HepG2 (cell line): ENCODE measurements around the gene NFATC1. TPM values are rescaled to one million over a fixed set of nuclear protein-coding genes. Genes with fewer than 3 reads are reported as not detected.

ENCODE experiments used
- ATAC-seq: fragments of 200-7000 bp; cut with Tn5 transposase; 3 replicates; pipeline ENCODE4 v1.9.1; 2020; ENCODE audit warnings: mild to moderate bottlenecking, moderate library complexity
- BruUV-seq: library from RNA; stranded (reverse); fragments of 400-500 nt; replicated peaks from 2 replicates; lab custom pipeline; 2021; lab: Mats Ljungman, UMichigan
- CTCF ChIA-PET: fragments of 300-600 bp; formaldehyde crosslinking; extraction: SDS; loops from one replicate; lab custom pipeline; 2021; ENCODE audit warnings: low total read pairs, inconsistent platforms, low intra/inter-chr PET ratio; lab: Yijun Ruan, JAX
- POLR2A ChIA-PET: fragments of 350-600 bp; sonication (Branson Sonifier 250); formaldehyde crosslinking; loops from one replicate; lab custom pipeline; 2020; ENCODE audit warnings: antibody characterized with exemption, inconsistent platforms; lab: Yijun Ruan, JAX
- DNase-seq: peaks from one replicate; pipeline ENCODE4 v3.0.0-alpha.2; 2015; ENCODE audit warnings: low spot score
- FAIRE-seq: peaks from 3 replicates; lab custom pipeline; 2011; peaks lifted over from hg19 to GRCh38; lab: Jason Lieb, UNC
- H2AFZ ChIP-seq: one replicate; pipeline ENCODE4 v1.6.1; 2011; ENCODE audit warnings: low read length, inconsistent platforms
- H3K27ac ChIP-seq: fragments of 300-600 bp; 3 replicates; pipeline ENCODE4 v1.8.0; 2011; ENCODE audit warnings: mixed run types, mild to moderate bottlenecking, mixed read lengths, low read length, inconsistent platforms; ENCODE audit not compliant: insufficient read depth; ENCODE audit errors: extremely low read length
- H3K27me3 ChIP-seq, 2 experiments: fragments of 200-600 bp in 1 of 2; 2 replicates in 1 of 2; 3 replicates in 1 of 2; pipeline versions ENCODE4 v1.6.0 to v1.8.0; 2011; ENCODE audit warnings: low read length in 2 of 2, mild to moderate bottlenecking in 2 of 2, moderate library complexity in 2 of 2, inconsistent platforms in 1 of 2; ENCODE audit not compliant: insufficient read depth in 2 of 2, control insufficient read depth in 1 of 2
- H3K36me3 ChIP-seq, 2 experiments: fragments of 200-600 bp in 1 of 2; replicated peaks in 1 of 2; 2 replicates in 1 of 2; 3 replicates in 1 of 2; pipeline versions ENCODE4 v1.5.1 to v1.8.0; 2011; ENCODE audit warnings: low read length in 2 of 2, inconsistent platforms in 1 of 2; ENCODE audit not compliant: insufficient read depth in 2 of 2, control insufficient read depth in 1 of 2
- H3K4me1 ChIP-seq: 2 replicates; pipeline ENCODE4 v1.5.1; 2012; ENCODE audit warnings: low read length, inconsistent platforms; ENCODE audit not compliant: insufficient read depth
- H3K4me2 ChIP-seq: 2 replicates; pipeline ENCODE4 v1.6.0; 2011; ENCODE audit warnings: low read depth, low read length, inconsistent platforms
- H3K4me3 ChIP-seq, 3 experiments: fragments of 200-600 bp in 1 of 3; sonication (generic), shearing (Covaris generic) in 1 of 3; replicated peaks in 1 of 3; 2 replicates each; pipeline ENCODE4 v1.5.1; 2011 to 2016; ENCODE audit warnings: low read length in 3 of 3, inconsistent platforms in 2 of 3, low read depth in 2 of 3, mild to moderate bottlenecking in 2 of 3, control low read depth in 1 of 3, mixed read lengths in 1 of 3; ENCODE audit not compliant: insufficient read depth in 1 of 3
- H3K79me2 ChIP-seq: one replicate; pipeline ENCODE4 v1.6.1; 2011; ENCODE audit warnings: low read length, inconsistent platforms; ENCODE audit not compliant: insufficient read depth
- H3K9ac ChIP-seq: 2 replicates; pipeline ENCODE4 v1.6.0; 2011; ENCODE audit warnings: mild to moderate bottlenecking, low read depth, low read length, inconsistent platforms; ENCODE audit not compliant: insufficient read depth
- H3K9me3 ChIP-seq: 2 replicates; pipeline ENCODE4 v1.5.1; 2012; ENCODE audit warnings: mild to moderate bottlenecking, low read length
- H4K20me1 ChIP-seq: 2 replicates; pipeline ENCODE4 v1.6.0; 2011; ENCODE audit warnings: inconsistent platforms, mild to moderate bottlenecking, low read length, moderate library complexity; ENCODE audit not compliant: insufficient read depth
- BCL6 ChIP-seq: IDR thresholded peaks from 2 replicates; pipeline ENCODE4 v1.6.1; 2016; ENCODE audit warnings: missing genetic modification reagents, missing compliant biosample characterization
- BHLHE40 ChIP-seq: IDR thresholded peaks from 2 replicates; pipeline ENCODE4 v1.6.1; 2011; ENCODE audit warnings: low read length, improper control_type of control experiment
- CHD4 ChIP-seq: fragments of 200-600 bp; sonication (generic); IDR thresholded peaks from 2 replicates; pipeline ENCODE4 v1.7.0; 2017; ENCODE audit warnings: mild to moderate bottlenecking, low read length, borderline replicate concordance
- CREB1 ChIP-seq, 2 experiments: fragments of 450-650 bp in 1 of 2; IDR thresholded peaks; 2 replicates each; pipeline ENCODE4 v1.6.1; 2016 to 2017; ENCODE audit warnings: control low read depth in 1 of 2, mild to moderate bottlenecking in 1 of 2, missing compliant biosample characterization in 1 of 2, missing genetic modification characterization in 1 of 2
- EZH2 ChIP-seq: conservative IDR thresholded peaks from 2 replicates; pipeline ENCODE4 v1.6.1; 2012; ENCODE audit warnings: mild to moderate bottlenecking, low read depth, low read length, moderate library complexity
- HIVEP1 ChIP-seq: sonication (generic); formaldehyde crosslinking; IDR thresholded peaks from 2 replicates; pipeline ENCODE4 v1.4.0; 2020; ENCODE audit warnings: mild to moderate bottlenecking, missing genetic modification reagents
- IKZF1 ChIP-seq: fragments of 450-650 bp; IDR thresholded peaks from 2 replicates; pipeline ENCODE4 v1.7.1; 2016
- MIER2 ChIP-seq: IDR thresholded peaks from 2 replicates; pipeline ENCODE4 v1.6.1; 2016; ENCODE audit warnings: missing biosample characterization, missing genetic modification reagents
- RFXAP ChIP-seq: sonication (generic); formaldehyde crosslinking; IDR thresholded peaks from 2 replicates; pipeline ENCODE4 v1.4.0; 2020; ENCODE audit warnings: missing genetic modification reagents, borderline replicate concordance
- ZFYVE20 ChIP-seq: sonication (generic); formaldehyde crosslinking; IDR thresholded peaks from 2 replicates; pipeline ENCODE4 v1.8.0; 2023; ENCODE audit warnings: low read depth, mild to moderate bottlenecking, moderate library complexity, missing genetic modification reagents, borderline replicate concordance
- ZNF530 ChIP-seq: sonication (generic); formaldehyde crosslinking; IDR thresholded peaks from 2 replicates; pipeline ENCODE4 v1.5.0; 2020; ENCODE audit warnings: low read depth, mild to moderate bottlenecking, missing genetic modification reagents
- ZNF589 ChIP-seq: sonication (generic); formaldehyde crosslinking; conservative IDR thresholded peaks from 2 replicates; pipeline ENCODE4 v1.8.0; 2022; ENCODE audit warnings: mild to moderate bottlenecking, moderate library complexity, missing genetic modification reagents
- WGBS: methylation state at CpG from one replicate; pipeline ENCODE4 v1.1.6; 2017; ENCODE audit warnings: low lambda C conversion rate; 5-methylcytosine and 5-hydroxymethylcytosine counted together
- in situ Hi-C: cut with HindIII; loops from 2 replicates; pipeline ENCODE4 v1.10.0; 2017; ENCODE audit warnings: low pct_unique_long_range_greater_than_20kb; ENCODE audit not compliant: extremely low pct_ligation_motif_present
- intact Hi-C: fragments of 100-400 bp; cut with micrococcal nuclease; formaldehyde crosslinking; loops from one replicate; pipeline ENCODE4 v1.10.0; 2022; ENCODE audit not compliant: unreplicated experiment
- polyA plus RNA-seq, 8 experiments: library from polyadenylated mRNA; depleted of rRNA in 3 of 8; stranded (reverse) in 7 of 8; unstranded in 1 of 8; fragments of >200 nt; fragmentation: Illumina TruSeq in 4 of 8; extraction: Trizol in 4 of 8; gene quantifications; 2 replicates each; pipeline versions ENCODE4 v1.2.1 to v1.2.3, GENCODE V29; 2011 to 2016; ENCODE audit warnings: low read depth in 4 of 8, missing spikeins in 1 of 8, mixed read lengths in 1 of 8; ENCODE audit not compliant: insufficient read depth in 1 of 8
- total RNA-seq, 5 experiments: library from RNA; depleted of rRNA; stranded (reverse); fragments of >200 nt; fragmentation: Illumina TruSeq; extraction: Trizol; gene quantifications; 2 replicates each; pipeline ENCODE4 v1.2.3, GENCODE V29; 2016; ENCODE audit warnings: low read depth in 1 of 5
- TF ChIP-seq, protein P1 (sequence below): sonication (generic); formaldehyde crosslinking; IDR thresholded peaks from 2 replicates; pipeline ENCODE4 v1.4.0; 2020; ENCODE audit warnings: missing genetic modification reagents, mild to moderate bottlenecking, borderline replicate concordance
- TF ChIP-seq, protein P2 (sequence below): sonication (generic); formaldehyde crosslinking; IDR thresholded peaks from 2 replicates; pipeline ENCODE4 v1.5.0; 2020; ENCODE audit warnings: mild to moderate bottlenecking, missing genetic modification reagents
- TF ChIP-seq, protein P3 (sequence below): sonication (generic); formaldehyde crosslinking; IDR thresholded peaks from 2 replicates; pipeline ENCODE4 v1.5.0; 2020; ENCODE audit warnings: mild to moderate bottlenecking, missing genetic modification reagents, moderate library complexity
- TF ChIP-seq, protein P4 (sequence below): sonication (generic); formaldehyde crosslinking; IDR thresholded peaks from 2 replicates; pipeline ENCODE4 v1.4.0; 2020; ENCODE audit warnings: missing genetic modification reagents

NFATC1 gene
- total and polyA plus RNA-seq, 2 of the 13 experiments (the other 11 are each of a cell fraction or from before 2014, with no cell fraction given), result not detected

DNA sequence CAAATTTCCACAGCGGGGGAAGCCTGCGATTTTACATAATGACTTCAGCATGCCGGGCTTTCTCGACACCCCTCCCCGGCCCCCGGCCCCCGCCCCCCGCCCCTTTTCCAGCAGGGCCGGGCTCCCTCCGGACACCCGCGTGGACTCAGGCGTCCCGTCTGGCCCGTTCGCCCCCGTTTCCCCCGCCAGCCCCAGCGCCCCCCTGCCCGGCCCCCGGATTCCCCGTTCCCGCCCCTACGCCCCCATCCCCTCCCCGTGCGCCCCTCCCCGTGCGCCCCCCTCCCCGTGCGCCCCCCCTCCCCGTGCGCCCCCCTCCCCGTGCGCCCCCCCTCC, 456 bp upstream of the NFATC1 start (continued):
- TF ChIP-seq, protein P1, sequence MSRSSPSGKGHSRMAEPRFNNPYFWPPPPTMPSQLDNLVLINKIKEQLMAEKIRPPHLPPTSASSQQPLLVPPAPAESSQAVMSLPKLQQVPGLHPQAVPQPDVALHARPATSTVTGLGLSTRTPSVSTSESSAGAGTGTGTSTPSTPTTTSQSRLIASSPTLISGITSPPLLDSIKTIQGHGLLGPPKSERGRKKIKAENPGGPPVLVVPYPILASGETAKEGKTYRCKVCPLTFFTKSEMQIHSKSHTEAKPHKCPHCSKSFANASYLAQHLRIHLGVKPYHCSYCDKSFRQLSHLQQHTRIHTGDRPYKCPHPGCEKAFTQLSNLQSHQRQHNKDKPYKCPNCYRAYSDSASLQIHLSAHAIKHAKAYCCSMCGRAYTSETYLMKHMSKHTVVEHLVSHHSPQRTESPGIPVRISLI (CRISPR knock-in tag), result no peak
- TF ChIP-seq CHD4 (no peak), IKZF1 (no peak), RFXAP (CRISPR knock-in tag) (no peak), ZNF530 (CRISPR knock-in tag) (no peak), HIVEP1 (no peak), BCL6 (CRISPR knock-in tag) (no peak)
- TF ChIP-seq, protein P2, sequence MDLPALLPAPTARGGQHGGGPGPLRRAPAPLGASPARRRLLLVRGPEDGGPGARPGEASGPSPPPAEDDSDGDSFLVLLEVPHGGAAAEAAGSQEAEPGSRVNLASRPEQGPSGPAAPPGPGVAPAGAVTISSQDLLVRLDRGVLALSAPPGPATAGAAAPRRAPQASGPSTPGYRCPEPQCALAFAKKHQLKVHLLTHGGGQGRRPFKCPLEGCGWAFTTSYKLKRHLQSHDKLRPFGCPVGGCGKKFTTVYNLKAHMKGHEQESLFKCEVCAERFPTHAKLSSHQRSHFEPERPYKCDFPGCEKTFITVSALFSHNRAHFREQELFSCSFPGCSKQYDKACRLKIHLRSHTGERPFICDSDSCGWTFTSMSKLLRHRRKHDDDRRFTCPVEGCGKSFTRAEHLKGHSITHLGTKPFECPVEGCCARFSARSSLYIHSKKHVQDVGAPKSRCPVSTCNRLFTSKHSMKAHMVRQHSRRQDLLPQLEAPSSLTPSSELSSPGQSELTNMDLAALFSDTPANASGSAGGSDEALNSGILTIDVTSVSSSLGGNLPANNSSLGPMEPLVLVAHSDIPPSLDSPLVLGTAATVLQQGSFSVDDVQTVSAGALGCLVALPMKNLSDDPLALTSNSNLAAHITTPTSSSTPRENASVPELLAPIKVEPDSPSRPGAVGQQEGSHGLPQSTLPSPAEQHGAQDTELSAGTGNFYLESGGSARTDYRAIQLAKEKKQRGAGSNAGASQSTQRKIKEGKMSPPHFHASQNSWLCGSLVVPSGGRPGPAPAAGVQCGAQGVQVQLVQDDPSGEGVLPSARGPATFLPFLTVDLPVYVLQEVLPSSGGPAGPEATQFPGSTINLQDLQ, result no peak

DNA sequence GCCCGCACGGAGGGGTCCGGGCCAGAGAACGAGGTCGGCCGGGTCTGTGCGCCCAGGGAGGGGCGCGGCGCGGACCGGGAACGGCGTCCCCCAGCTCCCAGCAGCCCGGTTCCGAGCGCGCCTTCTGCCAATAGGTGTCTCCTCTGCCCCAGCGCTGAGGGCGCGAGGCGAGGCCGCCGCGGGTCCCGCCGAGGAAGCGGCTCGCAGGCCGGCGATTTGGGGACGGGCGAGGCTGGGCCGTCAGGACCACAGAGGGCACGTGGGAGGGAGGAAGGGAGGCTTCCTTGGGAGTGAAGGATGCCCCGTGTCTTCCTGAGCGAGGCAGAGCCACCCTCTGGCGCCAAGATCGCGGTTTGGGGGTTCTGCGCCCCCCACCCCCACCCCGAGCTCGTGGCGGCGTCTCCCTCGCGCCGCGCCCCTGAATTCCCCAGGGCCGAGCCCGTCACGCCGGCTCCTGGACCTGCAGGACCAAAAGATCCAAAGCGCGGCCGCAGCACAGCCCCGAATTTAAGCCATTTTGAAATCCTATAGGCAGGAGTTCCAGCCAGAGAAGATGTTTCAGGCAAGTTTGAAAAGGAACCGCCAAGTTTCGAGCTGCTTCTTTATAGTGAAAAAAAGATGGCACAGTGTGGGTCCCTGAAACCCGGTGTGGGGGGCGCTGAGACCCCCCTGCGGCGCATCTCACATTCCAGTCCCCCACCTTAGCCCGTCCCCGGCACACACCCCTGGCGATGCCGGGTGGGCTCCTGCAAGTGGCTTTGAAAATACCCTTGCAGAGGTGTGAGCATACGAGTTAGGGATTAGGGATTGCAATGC, 909 bp downstream of the NFATC1 start:
- intact Hi-C loops, result no loop called here
- no TSS peak for BruUV-seq
- H4K20me1 ChIP-seq, result peaks cover 5% of the 10 kb centered on the region
- in situ Hi-C loops, result no loop called here
- H2AFZ ChIP-seq, result no peak overlapping the region
- ChIA-PET CTCF (no interaction called here), POLR2A (no interaction called here)
- WGBS, result 10% methylated on average over 12 of the region's 68 CpGs
- H3K79me2 ChIP-seq, result no peaks in the 10 kb centered on the region
- no peak overlapping the region for H3K4me2 ChIP-seq
- H3K9ac ChIP-seq, result no peak overlapping the region
- no peaks in the 10 kb centered on the region for H3K36me3 ChIP-seq
- no peaks in the 10 kb centered on the region for H3K4me1 ChIP-seq
- DNase-seq, result no peak
- no peak overlapping the region for H3K27ac ChIP-seq
- ATAC-seq, result peak; percentile 15; the same call in 2 of the 3 replicates
- H3K9me3 ChIP-seq, result no peaks in the 10 kb centered on the region
- FAIRE-seq, result no peak
- H3K27me3 ChIP-seq, result peaks cover 16 to 68% of the 10 kb centered on the region in 2 experiments
- no peak overlapping the region for H3K4me3 ChIP-seq
- no peak for TF ChIP-seq ZNF589 (CRISPR knock-in tag)
- TF ChIP-seq, protein P3, sequence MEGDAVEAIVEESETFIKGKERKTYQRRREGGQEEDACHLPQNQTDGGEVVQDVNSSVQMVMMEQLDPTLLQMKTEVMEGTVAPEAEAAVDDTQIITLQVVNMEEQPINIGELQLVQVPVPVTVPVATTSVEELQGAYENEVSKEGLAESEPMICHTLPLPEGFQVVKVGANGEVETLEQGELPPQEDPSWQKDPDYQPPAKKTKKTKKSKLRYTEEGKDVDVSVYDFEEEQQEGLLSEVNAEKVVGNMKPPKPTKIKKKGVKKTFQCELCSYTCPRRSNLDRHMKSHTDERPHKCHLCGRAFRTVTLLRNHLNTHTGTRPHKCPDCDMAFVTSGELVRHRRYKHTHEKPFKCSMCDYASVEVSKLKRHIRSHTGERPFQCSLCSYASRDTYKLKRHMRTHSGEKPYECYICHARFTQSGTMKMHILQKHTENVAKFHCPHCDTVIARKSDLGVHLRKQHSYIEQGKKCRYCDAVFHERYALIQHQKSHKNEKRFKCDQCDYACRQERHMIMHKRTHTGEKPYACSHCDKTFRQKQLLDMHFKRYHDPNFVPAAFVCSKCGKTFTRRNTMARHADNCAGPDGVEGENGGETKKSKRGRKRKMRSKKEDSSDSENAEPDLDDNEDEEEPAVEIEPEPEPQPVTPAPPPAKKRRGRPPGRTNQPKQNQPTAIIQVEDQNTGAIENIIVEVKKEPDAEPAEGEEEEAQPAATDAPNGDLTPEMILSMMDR (CRISPR knock-in tag), result peak; percentile 37
- TF ChIP-seq ZFYVE20 (CRISPR knock-in tag), result no peak
- peak; percentile 88 for TF ChIP-seq EZH2
- TF ChIP-seq, protein P4, sequence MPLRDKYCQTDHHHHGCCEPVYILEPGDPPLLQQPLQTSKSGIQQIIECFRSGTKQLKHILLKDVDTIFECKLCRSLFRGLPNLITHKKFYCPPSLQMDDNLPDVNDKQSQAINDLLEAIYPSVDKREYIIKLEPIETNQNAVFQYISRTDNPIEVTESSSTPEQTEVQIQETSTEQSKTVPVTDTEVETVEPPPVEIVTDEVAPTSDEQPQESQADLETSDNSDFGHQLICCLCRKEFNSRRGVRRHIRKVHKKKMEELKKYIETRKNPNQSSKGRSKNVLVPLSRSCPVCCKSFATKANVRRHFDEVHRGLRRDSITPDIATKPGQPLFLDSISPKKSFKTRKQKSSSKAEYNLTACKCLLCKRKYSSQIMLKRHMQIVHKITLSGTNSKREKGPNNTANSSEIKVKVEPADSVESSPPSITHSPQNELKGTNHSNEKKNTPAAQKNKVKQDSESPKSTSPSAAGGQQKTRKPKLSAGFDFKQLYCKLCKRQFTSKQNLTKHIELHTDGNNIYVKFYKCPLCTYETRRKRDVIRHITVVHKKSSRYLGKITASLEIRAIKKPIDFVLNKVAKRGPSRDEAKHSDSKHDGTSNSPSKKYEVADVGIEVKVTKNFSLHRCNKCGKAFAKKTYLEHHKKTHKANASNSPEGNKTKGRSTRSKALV (CRISPR knock-in tag), result peak; percentile 92
- TF ChIP-seq BHLHE40, result no peak
- TF ChIP-seq CREB1 (IDR thresholded peaks at IDR 0.05), result no peak
- TF ChIP-seq CREB1 (CRISPR knock-in tag; IDR thresholded peaks at IDR 0.05), result no peak
- no peak for TF ChIP-seq MIER2
